ENCODE measurements around the gene PRKCE. TPM values are rescaled to one million over a fixed set of nuclear protein-coding genes. Genes with fewer than 3 reads are reported as not detected.

Gene PRKCE
- total RNA-seq, 2 donors from 2014 or later = 7.3 to 20.8 TPM

- no peaks in the 10 kb centered on the region for H3K27me3 ChIP-seq
- intact Hi-C loops (cut with DNase I) = no loop called here
- no peaks in the 10 kb centered on the region for H3K36me3 ChIP-seq (replicated peaks in 1 of 2; ENCODE audit: insufficient read depth in 1 of 2, low read depth in 2 of 2)
- H3K4me1 ChIP-seq = peaks cover 29% of the 10 kb centered on the region
- H3K27ac ChIP-seq = no peak overlapping the region
- 44 to 51% methylated on average over 4 of the region's 4 CpGs for whole genome bisulfite sequencing, 2 donors
- DNase-seq (no peak), ATAC-seq (no peak)
- no peak overlapping the region for H3K4me3 ChIP-seq
- no peaks in the 10 kb centered on the region for H3K9me3 ChIP-seq
- TF ChIP-seq POLR2A (IDR thresholded peaks at IDR 0.05) (no peak), CTCF (IDR thresholded peaks at IDR 0.05) (no peak)
These were observed 19.2 kb downstream of the PRKCE start for GRCh38 chr2:45670646-45671045.

- DNase-seq (no peak), ATAC-seq (no peak)
- no peaks in the 10 kb centered on the region for H3K36me3 ChIP-seq (replicated peaks in 1 of 2; ENCODE audit: insufficient read depth in 1 of 2, low read depth in 2 of 2)
- WGBS, 2 donors = 88 to 92% methylated on average over 1 of the region's 1 CpG
- H3K27ac ChIP-seq = no peak overlapping the region
- intact Hi-C loops (cut with DNase I) = no loop called here
- TF ChIP-seq POLR2A (IDR thresholded peaks at IDR 0.05) (no peak), CTCF (IDR thresholded peaks at IDR 0.05) (no peak)
- H3K4me3 ChIP-seq = no peak overlapping the region
- peaks cover 42% of the 10 kb centered on the region for H3K4me1 ChIP-seq
- H3K27me3 ChIP-seq = no peaks in the 10 kb centered on the region
- no peaks in the 10 kb centered on the region for H3K9me3 ChIP-seq
These were observed 20.7 kb downstream of the PRKCE start for GRCh38 chr2:45672138-45672537.

GRCh38 chr2:45674035-45674816, 22.8 kb downstream of the PRKCE start:
- intact Hi-C loops (cut with DNase I) = no loop called here
- Histone ChIP-seq H3K4me3 (no peak overlapping the region), H3K27me3 (no peaks in the 10 kb centered on the region), H3K9me3 (no peaks in the 10 kb centered on the region), H3K4me1 (peaks cover 42% of the 10 kb centered on the region), H3K27ac (peak overlapping the region; percentile 40 to 91 (median 86)), H3K36me3 (replicated peaks in 1 of 2; ENCODE audit: insufficient read depth in 1 of 2, low read depth in 2 of 2) (no peaks in the 10 kb centered on the region)
- 83 to 97% methylated on average over 5 of the region's 5 CpGs for WGBS, 2 donors
- no peak for ATAC-seq
- TF ChIP-seq POLR2A (IDR thresholded peaks at IDR 0.05) = no peak
- no peak for TF ChIP-seq CTCF (IDR thresholded peaks at IDR 0.05)
- no peak for DNase-seq

GRCh38 chr2:45675263-45675812, 23.9 kb downstream of the PRKCE start:
- peak; percentile 93 for ATAC-seq
- Histone ChIP-seq H3K9me3 (no peaks in the 10 kb centered on the region), H3K4me3 (no peak overlapping the region), H3K27ac (peak overlapping the region; percentile 69 to 91 (median 86)), H3K27me3 (no peaks in the 10 kb centered on the region), H3K36me3 (replicated peaks in 1 of 2; ENCODE audit: insufficient read depth in 1 of 2, low read depth in 2 of 2) (no peaks in the 10 kb centered on the region), H3K4me1 (peaks cover 51% of the 10 kb centered on the region)
- DNase-seq = peak; percentile 72 to 90 (median 78)
- TF ChIP-seq POLR2A (IDR thresholded peaks at IDR 0.05) (peak in 2 of 3 donors; percentile 40 to 44), CTCF (IDR thresholded peaks at IDR 0.05) (no peak)
- WGBS, 2 donors = 8 to 10% methylated on average over 5 of the region's 5 CpGs
- intact Hi-C loops (cut with DNase I) = no loop called here

All from body of pancreas (tissue), 4 donors.